NCI-H69 (cell line): ENCODE data around the gene NBL1.
A peak's percentile ranks its signal among the peaks of the same experiment; 100 is the strongest.
"Not testable (repeated sequence)": the region's sequence is repeated elsewhere in the genome, so short reads cannot be mapped to it uniquely, and the experiment has no call there.

Experiments
- DNase-seq: peaks from one replicate; lab custom pipeline; 2025; lab: John Stamatoyannopoulos, UW

Gene NBL1

DNA sequence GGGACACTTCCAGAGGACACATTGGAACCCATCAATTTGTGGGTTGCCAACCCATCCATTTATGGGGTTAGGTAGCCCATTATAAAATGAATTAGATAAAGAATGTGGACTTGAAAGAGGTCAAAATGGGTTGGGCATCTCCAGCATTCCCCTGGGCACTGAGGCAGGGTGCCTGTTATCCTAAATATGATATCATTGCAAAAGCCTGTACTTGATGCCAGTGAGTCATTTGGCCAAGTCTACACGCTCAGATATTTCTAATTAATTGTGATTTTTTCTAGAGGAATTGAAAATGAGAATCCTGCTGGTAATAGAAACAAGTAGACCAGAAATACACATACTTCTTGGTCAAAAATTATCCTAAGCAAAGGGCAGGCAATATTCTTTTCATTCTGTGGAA is 21.9 kb upstream of the NBL1 start:
- no peak for DNase-seq

GRCh38 chr1:19623523-19623922 is 20.6 kb upstream of the NBL1 start:
- no peak for DNase-seq

- DNase-seq = no peak
Measured at GRCh38 chr1:19625291-19625937, 18.7 kb upstream of the NBL1 start.

DNA sequence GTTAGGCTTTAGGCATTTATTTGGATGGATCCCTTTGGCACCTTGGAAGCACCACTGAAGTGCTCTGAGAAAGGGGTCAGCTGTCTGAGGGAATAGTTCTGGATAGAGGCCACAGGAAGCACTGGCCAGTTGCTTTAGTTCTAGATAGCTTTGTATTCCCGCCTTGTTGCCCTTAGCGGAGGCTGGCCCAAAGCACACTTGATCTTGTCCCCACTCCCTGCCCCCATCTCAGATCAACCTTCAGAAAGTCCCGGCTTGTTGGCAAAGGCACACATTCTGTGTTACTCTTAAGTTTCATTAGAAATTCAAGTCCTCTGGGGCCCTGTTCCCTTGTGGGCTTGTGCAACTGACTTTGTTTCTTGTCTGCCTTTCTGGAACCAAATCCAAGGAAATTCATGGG is 15.2 kb upstream of the NBL1 start:
- DNase-seq = no peak

DNA sequence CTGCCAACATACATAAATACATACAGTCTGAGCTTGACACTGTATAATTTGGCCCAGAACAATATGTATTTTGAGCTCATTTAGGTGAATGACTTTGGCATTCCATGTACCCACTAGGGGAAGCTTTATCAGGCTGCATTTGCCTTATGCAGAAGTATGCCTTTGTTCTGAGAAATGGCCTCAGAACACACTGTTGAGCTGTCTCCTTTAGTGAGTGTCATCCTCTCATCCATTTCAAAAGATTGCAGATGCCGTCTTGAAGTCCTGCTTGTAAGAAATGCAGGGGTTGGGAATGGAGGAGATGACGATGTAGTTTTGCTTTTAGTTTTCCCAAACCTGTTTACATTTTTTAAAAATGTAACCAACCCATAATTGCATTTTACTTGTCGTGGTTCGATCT is 14.8 kb upstream of the NBL1 start:
- DNase-seq = no peak

- not testable (repeated sequence) for DNase-seq
Measured at GRCh38 chr1:19630192-19630591, 13.9 kb upstream of the NBL1 start.

DNA sequence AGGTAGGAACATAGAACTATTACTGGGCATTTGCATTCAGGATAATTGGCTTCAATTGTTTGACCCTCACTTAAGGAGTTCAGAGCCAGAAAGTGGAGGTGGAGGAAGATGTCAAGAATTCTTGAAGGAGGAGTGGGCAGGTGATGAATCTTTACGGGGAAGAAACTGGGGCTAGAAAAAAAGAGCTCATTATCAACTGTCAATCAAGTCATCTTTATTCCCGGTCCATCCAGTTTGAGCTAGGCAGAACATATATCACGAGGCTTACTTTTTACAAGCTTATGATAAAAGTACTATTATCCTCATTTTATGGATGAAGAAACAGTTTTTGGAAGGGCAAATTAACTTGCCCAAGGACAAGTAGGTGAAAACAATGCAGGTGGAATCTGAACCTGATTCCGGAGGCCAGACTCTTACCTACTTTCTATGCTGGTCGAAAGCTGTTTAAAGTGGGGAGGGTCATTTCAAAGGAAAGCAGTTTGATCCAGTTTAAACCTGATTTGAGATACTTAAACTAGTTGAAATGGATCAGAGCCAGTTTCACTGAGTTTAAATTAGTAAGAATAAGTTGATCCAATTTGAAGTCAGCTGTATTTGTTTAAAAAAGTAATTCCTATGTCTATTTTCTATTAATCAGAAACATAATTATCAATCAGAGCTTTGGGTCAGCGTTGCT is 13.3 kb upstream of the NBL1 start:
- DNase-seq = no peak

DNA sequence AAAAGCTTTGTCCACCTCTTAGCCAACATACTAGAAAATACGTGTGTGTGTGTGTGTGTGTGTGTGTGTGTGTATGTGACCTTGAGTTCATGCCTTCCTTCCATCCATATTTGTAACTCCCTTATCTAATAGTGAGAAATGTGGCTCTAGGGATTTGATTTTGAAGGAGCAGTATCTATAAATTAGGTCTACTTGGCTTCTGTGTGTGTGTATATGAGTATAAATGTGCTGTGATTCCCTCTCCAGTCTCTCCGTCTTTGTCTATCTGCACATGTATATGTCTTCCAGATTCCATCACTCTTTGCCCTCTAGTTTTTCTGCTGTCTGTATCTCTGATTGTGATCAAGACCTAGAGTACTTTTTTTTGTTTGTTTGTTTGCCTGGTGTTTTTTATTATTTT is 11.9 kb upstream of the NBL1 start:
- no peak for DNase-seq

DNA sequence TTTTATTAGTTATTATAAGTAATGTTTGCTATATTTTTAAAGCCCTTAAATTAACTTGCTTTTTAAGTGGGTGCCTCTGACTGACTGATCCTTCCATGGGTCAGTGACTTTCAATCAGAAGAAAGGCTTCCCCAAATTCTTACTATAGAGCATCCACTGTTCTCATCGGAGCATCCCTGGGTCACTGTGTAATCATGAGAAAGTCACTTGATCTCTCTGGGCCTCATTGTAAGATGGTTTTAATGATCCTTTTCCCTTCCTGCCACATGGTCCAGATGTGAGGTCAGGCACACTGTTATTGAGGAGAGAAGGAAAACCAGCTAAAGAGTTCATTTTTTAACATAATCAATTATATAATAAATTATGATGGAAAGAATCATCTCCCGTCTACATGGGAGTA is 11.0 kb upstream of the NBL1 start:
- DNase-seq = no peak

DNA sequence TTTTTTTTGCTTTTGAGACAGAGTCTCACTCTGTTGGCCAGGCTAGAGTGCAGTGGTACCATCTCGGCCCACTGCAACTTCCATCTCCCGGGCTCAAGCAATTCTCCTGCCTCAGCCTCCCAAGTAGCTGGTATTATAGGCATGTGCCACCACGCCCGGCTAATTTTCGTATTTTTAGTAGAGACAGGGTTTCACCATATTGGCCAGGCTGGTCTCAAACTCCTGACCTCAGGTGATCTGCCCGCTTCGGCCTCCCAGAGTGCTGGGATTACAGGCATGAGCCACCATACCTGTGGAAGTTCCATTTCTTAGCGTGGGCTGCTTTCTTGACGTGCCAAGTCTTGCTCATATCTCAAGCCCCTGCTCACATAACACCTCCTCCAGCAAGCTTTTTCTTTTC is 9.0 kb upstream of the NBL1 start:
- DNase-seq = not testable (repeated sequence)

- DNase-seq = no peak
Measured at GRCh38 chr1:19635646-19636045, 8.5 kb upstream of the NBL1 start.

- DNase-seq = no peak
Measured at GRCh38 chr1:19636065-19636464, 8.0 kb upstream of the NBL1 start.

DNA sequence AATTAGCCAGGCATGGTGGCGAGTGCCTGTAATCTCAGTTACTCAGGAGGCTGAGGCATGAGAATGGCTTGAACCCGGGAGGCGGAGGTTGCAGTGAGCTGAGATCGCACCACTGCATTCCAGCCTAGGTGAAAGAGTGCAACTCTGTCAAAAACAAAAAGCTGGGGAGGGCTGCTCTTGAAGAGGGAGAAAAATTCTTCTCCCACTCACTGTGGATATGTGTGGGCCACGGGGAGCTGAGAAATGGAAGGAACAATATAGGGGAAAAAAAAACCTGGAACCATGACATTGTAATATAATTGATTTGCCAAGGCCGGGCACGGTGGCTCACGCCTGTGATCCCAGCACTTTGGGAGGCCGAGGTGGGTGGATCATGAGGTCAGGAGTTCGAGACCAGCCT is 7.4 kb upstream of the NBL1 start:
- DNase-seq = not testable (repeated sequence)

- DNase-seq = no peak
Measured at GRCh38 chr1:19637606-19638005, 6.5 kb upstream of the NBL1 start.

- DNase-seq = not testable (repeated sequence)
Measured at GRCh38 chr1:19639228-19639627, 4.9 kb upstream of the NBL1 start.

DNA sequence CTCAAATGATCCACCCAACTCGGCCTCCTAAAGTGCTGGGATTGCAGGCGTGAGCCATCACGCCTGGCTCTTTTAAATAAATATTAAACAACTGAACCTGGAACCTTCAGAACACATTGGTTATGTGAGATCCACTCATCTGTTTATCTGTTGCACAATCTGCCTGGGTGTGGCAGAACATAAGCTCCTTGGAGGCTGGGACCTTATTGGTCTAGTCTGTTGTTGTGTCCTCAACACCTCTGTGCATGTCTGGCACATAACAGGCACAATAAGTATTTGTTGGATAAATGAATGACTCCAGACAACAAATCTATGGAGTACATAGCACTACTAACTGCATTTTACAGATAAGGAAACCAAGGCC is 4.1 kb upstream of the NBL1 start:
- no peak for DNase-seq

DNA sequence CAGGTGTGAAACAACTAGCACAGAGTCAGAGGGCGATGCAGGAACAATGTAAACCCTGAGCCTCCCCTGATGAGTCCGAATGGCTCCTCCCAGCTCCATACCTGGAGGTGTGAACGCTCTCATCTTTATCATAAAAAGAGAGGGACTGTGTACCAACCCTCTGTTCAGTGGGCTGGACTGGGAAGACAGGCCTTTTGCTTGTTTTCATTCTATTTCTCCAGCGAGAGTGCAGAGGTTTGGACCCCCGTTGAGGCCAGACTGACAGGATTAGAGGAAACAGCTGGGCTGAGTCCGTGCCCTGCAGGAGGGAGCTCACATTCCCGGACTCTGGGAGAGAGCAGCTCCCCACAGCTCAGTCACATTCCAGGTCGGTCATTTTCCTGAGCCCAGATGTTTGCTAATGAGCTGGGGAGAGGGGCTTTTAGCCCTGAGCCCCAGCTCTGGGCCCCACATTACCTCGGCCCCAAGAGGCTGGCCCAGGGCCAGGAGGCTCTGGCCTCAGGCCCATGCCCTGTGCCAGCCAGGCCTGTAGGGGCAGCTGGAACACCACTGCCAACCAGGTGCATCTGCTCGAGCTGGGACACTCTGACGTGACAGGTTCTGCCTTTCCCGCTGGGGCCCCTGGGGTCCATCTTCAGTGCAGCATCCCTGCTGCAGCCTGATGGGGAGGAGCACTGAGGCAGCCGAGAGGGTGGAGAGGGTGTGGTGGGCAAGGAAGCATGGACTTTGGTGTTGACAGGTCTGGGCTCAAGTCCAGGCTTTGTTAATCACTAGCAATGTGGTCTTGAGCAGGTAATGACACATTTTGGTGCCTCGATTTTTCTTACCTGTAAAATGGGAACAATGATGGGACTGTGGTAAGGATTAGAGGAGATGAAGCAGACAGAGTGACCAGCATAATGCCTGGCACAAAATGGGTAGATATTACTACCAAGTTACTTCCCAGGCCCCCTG is 3.5 kb upstream of the NBL1 start:
- DNase-seq = peak; percentile 83

- peak; percentile 25 for DNase-seq
Measured at GRCh38 chr1:19643121-19643520, 990 bp upstream of the NBL1 start.

GRCh38 chr1:19644395-19644680 is 227 bp downstream of the NBL1 start:
- peak; percentile 42 for DNase-seq

DNA sequence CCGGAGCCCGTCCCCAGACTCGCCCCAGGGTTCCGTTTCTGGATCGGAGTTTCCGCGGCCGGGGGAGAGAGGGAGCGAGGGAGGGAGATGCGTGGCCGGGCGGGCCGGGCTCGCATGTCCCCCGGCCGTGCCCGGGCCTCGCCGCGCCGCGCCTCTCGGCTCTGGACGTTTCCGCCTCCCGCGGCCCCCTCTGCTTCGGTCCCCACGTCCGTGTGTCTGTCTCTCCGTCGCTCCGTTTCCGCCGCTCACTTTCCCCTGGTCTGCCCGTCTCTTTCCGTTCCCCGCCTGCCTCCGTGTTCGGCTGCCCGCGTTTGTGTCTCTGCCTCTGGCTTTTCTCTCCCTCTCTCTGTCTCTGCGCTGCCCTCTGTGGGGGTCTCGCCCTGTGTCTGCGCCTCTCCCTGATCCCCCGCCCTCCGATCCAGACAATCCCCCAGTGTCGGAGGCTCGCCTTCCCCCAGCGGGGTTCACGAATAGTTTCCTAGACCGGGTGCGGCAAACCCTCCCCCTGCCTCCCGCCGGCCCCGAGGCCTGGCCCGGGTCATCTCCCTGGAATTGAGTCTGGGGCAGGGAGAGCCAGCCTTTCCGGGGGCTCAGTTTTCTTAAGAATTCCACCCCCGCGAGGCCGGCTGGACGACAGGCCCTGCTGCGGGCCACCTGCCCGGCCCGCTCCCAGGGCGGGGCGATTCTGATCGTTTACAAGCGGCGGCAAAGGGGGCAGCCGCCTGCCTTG is 735 bp downstream of the NBL1 start:
- peak; percentile 42 for DNase-seq

GRCh38 chr1:19645411-19646251 is 1.5 kb downstream of the NBL1 start:
- DNase-seq = no peak
